HG03280 (cell line): ENCODE results near the gene KDM2B.

Experiments
- ATAC-seq: cut with Tn5 transposase; IDR thresholded peaks from one replicate; pipeline ENCODE4 v1.9.1; 2021; ENCODE audit warnings: mild to moderate bottlenecking, moderate library complexity; ENCODE audit not compliant: unreplicated experiment

Gene KDM2B

DNA sequence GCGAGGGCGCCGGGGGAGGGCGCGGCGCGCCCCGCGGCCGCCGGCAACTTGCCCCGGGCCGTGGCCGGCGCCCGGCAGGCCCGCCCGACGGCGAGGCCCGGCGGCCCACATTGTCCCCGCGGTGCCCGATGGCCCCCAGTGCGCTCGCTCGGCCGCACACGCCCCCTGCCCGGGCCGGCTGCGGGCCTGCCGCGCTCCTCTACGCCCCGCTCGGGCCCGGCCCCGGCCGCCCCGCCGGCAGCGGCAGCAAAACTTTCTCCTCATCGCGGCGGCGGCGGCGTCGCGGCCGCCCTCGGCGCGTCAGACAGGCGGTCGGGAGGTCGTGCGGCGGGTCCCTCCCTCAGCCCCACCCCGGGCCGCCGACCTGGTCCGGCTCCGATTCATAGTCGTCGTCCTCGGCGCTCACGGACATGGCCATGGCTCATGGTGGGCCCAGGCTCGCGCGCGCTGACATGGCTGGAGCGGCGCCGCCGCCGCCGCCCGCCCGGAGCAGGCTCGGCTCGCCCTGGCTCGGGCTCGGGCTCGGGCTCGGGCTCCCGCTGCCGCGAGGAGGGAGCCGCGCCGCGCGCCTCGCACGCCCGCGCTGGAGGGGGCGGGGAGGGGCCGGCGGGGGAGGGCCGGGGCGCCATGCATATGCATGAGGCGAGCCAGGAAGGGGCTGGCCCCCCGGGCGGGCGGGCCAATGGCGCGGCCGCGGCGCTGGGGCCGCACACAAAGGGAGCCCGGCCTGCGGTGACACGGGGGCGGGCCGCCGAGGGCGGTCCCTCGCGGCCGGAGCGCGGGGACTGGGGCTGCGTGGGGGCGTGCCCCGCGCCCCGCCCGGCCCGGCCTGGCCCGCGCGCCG is 113.8 kb downstream of the KDM2B start:
- peak; percentile 88 for ATAC-seq

DNA sequence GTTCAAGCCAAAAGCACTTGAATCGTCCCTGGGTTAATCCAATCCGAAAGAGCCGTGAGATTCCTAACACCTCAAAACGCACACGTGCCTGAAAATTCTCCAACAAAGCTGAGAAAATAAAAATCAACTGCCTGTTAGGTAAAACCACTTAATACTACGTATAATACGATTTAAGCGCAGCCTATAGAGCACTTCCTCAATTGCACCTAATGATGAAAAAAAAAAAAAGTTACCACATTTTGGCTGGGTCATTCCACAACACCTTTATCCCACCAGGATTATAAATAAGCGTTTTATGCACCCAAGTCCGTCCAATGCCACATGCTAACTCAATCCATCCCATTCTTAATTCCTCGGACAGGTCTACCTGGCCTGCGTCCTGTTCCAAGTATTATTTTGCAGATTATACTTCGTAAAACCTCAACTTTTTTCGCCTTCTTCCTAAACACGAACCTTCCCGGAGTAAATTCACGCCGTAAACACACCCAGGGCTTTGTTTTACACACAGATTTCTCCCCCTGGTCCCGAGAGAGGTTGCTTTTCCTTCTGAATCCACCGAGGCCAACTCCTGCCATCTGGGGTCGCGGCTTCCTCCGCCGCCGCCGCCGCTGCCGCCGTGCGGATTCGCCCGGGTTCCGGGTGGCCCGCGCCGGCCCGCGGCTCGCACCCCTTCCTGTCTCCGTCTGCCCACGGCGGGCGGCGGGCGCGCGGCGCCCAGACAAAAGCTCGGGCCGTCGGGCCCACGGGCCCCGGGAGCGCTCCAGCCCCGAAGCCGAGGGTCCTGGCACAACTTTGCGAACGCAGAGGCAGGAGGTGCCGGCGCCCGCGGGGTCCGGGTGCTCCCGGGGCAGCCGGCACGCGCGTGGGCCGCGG is 114.7 kb downstream of the KDM2B start:
- ATAC-seq = peak; percentile 11

DNA sequence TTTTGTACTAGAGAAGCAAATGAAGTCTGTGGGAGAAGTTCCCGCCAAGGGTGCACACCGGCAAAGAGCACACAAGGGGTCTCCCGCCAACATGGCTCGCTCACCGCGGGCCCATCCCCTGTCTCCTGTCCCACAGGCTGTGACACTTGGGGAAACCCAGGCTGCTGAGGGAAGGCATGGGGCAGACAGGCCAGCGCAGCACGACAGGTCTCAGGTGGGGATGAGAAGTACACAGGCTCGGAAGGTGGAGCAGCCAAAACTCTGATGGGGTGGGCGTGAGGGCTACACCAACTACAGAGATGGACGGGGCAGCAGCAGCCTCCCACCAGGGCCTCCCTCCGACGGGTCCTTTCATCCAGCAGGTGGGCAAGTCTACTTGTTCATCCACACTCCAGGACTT is 116.5 kb downstream of the KDM2B start:
- ATAC-seq = no peak

DNA sequence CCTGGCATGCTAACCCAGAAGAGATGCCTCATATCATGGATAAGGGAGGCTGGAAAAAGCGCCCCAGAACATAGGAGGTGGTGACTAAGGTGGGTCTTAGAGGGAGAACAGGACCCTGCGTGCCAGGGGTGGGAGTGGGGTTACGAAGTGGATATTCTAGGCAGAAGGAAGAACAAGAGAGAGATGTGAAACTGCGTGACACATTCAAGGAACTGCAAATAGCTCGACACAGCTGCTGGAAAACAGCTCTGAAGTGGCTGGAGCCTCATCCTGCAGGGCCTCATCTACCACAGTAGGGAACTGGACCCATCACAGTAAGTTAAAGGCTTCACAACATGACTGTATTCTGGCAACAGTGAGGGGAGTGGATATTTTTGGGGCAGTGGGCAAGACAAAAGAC is 119.8 kb downstream of the KDM2B start:
- no peak for ATAC-seq

DNA sequence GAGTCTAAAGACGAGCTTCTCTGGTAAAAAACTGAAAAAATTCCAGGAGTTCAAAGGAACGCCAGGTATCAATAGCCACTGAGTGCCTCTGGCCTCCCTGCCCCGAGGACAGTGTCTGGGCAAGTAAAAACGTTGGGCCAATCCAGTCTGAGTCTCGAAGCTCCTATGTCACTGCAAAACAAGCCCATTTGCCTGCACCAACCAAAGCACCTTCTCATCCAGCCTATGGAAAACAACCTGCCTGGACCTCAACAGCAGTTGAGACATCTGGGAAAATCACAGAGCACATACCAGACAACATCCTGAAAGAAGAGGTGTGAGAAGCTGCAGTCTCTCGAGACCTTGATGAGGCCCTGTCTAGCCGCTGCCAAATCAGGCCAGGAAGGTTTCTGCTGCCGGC is 124.3 kb downstream of the KDM2B start:
- no peak for ATAC-seq

DNA sequence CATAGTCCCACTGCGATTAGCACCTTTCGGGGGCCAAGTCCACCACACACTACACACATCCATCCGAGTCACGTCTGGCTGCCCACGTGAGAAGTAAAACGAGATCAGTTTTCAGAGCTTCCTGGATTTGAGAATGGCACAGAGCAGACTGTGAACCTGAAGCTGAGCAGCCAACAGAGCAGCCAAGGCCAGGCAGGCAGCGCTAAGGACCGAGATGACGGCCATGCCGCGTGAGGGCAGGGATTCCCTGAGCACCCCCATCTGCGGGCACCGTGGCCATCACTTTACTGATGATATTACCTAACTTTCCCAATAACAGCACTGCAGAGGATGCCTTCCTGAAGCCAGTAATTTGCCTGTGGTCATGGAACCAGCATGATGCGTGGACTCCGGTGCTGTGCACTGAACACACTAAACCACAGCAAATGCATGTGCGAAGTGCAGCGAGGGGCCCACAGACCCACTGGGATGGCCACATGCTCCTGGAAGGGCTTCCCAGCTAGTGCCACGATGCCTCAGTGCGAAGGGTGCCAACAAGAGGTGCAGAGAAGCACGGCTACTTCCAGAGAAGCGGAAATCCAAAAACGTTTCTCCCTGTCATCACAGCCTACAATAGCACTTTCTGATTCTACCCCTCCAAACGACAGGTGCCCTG is 124.9 kb downstream of the KDM2B start:
- no peak for ATAC-seq

DNA sequence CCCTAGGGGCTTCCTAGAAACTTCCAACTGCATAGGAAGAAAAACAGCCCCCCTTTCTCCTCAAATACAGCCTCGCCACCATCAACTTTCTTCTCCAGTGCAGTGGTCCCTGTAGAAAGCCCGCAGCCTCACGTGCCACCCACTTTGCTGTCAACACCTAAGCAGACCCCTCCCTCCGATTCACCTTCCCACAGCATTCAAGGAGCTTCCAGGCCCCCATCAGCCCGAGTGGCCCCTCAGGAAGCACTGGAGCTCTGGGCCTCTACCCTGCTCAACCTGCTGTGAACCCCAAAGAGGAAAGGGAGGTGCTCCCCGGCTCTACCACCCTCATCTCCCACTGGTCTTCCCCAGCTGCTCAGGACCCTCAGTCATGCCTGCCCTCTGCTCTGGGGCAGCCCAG is 125.9 kb downstream of the KDM2B start:
- no peak for ATAC-seq

DNA sequence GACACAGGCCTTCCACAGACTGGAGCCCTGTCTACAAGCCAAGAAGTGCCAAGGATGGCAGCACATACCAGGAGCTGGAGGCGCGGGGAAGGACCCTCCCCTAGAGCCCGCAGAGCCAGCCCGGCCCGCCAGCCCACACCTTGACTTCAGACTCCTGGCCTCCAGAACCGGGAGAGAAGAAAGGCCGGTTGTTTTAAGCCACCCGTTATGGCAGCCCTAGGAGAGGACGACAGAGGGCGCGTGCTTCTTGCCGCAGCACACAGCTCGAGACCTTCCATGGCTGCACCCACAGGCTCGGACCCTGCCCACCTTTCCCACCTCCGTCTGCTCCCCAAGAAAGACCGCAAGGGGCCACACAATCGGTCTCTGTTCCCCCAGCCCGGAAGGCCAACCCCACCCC is 127.2 kb downstream of the KDM2B start:
- ATAC-seq = no peak

DNA sequence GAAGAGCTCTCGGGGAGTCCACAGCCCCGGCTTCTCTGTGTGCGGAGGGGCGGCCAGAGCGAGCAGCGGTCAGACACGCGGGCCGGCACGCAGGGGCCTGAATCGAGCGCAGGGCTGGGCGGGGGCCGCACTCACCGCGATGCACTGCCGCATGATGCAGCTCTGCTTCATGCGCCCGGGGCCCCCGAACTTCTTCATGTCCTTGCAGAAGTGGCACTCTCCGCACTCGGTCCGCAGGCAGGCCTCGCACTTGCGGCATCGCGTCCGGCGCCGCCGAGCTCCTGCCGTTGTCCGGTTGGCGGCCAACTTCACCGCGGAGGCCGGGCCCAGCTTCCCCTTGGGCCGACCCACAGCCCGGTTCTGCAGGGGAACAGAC is 127.8 kb downstream of the KDM2B start:
- no peak for ATAC-seq

DNA sequence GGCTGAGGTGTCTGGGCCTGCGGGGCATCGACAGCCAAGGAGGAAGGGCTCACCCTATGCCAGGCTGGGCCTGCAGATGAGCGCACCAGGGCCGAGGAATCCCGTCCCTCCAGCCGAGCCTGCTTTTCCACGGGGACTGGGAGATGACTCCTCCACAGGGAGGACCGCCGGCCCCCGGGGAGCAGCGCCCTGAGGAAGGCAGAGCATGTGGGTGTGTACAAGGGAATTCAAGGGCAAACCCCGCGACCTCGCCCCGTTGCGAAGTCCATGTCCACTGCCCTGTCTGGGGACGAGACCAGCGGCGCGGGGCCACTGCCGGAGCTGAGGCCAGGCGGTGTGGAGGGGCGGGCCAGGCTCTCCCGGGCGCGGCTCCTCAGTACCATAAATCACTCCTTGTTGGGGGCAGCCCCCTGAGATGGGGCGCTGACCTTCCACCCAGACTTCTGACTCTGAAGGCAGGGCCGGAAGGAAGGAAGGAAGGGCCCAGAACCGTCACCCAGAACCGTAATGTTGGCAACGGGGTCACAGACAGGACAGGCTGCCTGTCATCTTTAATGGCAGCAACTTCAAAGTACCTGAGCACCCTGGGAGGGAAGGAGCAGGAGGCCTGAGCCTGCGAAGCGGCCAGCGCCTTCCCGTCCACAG is 128.4 kb downstream of the KDM2B start:
- ATAC-seq = no peak

DNA sequence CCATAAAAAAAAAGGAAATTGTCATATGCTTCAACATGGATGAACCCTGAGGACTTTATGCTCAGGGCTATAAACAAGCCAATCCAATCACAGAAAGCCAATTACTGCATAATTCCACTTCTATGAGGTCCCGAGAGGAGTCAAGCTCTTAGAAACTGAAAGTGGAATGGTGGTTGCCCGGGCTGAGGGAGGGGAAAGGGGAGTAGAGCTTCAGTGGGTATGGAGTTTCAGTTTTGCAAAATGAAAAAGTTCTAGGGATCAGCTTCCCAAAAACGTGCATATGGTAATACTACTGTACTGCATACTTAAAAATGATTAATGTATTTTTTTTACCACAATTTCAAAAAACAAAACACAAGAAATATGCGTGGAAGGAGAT is 128.9 kb downstream of the KDM2B start:
- ATAC-seq = no peak

DNA sequence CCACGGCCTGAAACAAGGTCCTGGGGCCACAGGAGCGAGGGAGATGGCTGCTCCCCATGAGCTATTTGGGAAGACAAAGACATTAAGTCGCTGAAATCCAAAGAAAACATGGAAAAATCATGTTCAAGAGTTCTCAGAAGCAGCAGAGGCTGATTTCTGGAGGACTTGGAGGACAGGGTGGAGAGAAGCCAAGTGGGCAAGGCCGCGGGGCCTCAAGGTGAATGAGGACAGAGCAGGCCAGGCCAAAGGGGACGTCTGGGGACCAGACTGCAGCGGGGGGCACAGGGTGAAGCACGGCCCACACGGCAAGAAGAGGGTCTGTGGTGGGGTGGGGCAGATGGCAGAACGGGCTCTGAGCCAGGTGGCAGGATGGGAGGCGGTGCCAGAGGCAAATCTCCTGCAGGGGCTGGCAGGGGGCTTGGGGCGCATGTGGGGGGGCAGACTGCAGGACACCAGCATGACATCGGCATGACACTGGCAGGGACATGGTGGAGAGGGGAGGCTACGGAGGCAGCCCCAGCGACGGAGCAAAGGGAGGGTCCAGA is 132.0 kb downstream of the KDM2B start:
- ATAC-seq = no peak

DNA sequence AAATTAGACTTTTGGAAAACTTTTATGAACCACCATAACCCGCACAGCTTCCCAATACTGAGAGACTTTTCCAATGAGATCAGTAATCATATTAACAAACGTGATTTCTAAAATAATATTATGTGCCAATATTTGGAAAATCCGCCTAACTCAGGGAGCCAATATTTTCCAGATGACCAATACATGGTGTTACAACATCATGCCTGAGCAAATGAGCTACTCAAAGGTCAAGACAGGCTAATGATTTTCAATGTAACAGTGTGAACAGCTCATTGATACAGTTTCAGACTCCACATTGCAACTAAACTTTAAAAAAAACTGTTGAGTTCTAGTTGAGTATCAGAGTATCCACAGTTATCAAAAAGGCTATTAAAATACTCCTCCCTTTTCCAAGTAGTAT is 134.1 kb downstream of the KDM2B start:
- no peak for ATAC-seq

DNA sequence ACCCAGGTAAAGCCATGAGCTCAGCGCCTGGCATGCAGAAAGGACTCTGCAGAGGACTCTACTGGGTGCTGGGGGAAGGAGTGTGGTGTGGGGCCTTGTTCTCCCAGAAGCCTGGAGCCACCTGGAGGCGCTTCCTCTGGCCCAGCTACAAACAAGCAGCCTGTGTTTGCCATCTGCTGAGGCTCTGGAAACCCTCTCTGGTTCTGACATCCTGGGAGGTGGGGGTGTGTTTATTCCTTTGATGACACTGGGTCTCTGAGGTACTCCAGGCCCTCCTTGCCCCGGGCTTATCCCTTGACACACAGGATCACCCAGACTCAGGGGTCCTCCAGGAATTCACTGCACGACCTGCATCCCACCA is 136.0 kb downstream of the KDM2B start:
- ATAC-seq = no peak

DNA sequence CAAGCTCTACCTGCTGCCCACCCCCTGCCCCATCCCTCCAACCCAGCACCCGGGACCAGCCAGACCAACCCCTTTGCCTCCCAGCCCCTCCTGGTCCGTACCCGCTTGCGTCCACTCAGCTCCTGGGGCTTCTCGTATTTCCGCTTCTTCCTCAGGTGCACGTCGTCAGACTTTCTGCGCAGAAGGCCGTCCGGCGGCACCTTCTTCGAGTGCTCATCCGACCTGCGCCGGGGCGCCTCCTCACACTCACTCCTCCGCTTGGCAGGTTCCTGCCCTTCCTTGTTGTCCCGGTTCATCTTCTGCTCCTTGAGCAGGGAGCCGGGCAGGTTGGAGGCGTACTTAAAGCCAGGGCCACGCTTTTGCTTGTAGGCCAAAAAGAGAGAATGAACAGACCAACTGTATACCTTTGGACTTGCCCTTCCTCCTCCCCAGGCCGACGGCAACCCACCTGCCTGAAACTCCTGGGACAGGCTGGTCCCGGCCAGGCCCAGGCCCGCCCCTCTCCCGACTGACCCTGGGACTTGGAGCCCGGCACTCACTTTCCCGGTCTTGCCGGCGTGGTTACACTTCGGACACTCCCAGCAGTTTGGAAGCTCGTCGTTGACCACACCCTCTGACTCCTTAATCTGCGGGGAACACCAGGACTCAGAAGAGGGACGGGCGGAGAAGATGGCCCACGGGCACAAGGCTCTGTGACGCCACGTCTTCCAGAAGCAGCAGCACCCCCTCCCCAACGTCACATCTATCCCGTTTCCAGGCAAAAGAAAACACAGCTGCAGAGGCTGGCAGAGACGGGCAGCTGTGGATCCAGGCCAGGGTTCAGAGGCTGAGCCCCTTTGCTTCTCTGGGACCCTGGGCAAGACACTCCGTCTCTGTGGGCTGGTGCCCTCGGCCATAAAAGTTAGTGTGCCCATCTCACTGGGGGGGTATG is 136.6 kb downstream of the KDM2B start:
- no peak for ATAC-seq

DNA sequence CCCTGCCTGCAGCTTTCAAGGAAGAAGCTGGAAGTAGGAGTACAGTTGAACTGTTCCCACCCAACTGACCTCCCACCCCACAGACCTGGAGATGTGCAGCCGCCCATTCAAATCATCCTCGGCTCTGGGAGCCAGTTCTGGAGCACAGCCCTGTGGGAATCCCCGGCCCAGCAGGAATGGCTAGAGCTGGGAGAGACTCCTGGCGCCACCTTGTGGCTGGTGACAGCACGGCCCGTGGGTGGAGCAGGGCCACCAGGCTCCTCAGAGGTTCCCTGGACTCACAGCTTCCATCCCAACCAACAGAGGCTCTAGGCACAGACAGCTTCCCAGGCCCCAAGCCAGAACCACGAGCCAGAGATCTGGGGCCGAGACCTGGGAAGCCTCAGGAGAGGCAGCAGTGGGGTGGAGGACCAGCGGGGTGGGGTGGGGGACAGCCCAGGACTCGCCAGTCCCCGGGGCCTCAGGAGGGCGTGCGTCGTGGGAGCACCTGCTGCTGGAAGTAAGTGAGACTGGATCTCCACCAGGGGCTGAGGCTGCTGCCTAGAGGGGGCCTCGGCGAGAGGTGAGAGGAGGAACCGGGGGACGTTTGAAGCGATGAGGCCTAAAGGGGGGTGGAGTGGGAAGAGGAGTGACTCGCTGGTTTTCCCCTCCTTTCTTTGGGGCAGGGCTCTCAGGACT is 137.5 kb downstream of the KDM2B start:
- ATAC-seq = no peak

DNA sequence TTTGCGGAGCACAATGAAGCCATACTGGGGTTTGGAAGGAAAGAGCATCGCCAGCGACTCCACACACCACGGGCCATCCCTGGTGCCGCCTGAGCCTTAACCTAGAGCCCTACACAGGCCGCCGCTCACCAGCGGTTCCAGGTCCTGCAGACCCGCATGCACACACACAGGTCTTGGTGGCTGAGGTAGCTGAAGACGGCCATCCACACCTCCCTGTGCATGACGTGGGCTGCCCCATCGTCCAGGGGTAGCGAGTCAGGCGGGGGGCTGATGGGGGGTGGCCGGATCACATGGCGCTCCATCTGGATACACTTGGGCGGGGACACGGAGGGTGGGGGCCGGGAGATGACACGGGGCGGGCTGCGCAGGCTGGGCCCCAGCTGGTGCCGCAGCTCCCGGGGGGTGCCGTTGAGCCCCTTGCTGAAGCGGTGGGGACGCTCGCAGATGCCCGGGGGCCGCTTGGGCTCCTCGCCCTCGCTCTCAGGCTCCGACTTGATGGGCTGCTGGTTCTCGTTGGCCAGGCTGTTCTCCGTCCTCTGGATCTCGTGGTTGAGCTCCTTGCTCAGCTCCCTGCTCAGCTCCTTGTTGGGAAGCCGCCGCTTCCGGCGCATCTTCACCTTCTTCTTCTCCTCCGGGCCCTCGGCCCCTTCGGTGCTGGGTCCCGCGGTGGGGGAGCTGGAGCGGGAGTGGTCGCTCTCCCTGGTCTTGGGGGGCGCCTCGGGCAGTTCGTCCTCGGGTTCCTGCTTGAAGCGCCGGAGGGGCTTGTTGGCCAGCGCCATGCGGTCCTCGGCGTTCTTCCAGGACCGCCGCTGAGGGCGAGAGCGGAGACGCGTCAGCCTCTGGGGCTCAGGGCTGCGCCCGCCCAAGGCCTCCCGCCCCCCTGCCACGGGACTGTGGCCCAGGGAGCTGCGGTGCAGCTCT is 138.5 kb downstream of the KDM2B start:
- no peak for ATAC-seq

DNA sequence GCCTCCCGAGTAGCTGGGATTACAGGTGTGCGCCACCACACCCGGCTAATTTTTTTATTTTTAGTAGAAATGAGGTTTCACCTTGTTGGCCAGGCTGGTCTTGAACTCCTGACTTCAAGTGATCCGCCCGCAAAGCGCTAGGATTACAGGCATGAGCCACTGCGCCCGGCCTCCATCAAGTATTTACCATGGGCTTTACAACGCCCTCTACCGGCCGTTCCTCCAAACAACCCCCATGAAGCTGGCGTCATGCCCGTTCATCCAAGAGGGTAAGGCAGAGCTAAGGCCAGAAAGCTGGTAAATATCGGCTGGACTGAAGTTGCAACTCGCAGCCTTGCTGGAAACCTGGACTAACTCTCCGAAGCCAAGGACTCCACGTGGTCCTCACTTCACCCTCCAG is 139.3 kb downstream of the KDM2B start:
- no peak for ATAC-seq
